Heart left ventricle (tissue), 13 donors: Measurements from ENCODE around the gene COQ7.

Experiments
- POLR2A ChIP-seq, 2 donors: fragments of 450-650 bp; IDR thresholded peaks; one replicate each; pipeline ENCODE4 v1.6.1; 2017; ENCODE audit warnings: antibody characterized with exemption in 2 of 2, mild to moderate bottlenecking in 2 of 2, moderate library complexity in 2 of 2
- TF ChIP-seq, protein P1 (sequence below), 12 donors: fragments of 200-600 bp; sonication (generic) in 4 of 12; IDR thresholded peaks; one replicate each; pipeline versions ENCODE4 v1.5.0 to v1.8.0; 2018 to 2022; ENCODE audit warnings: antibody characterized with exemption in 12 of 12, mild to moderate bottlenecking in 5 of 12
- donor health status: ischemic (EF 13 %, LVEDD 7.1; RV severe dilation, severe dysfunction).
- donor health status: DM: no; HTN: yes; CAD: no.
- donor health status: DM: no; HTN: no; CAD: no.
- donor health status: ischemic (EF 25% LVEDD 6.9; RV normal size, moderate dysfunction).
- donor health status: ischemic (EF 25% LVEDD 5.7; RV mildly dilated, moderate dysfunction).
- donor health status: ischemic (EF 35%, LVEDD 5.7; RV mildly dilated, moderate dysfunction).
- donor health status: nonischemic (EF 11% LVEDD 7.7; RV severe dilation, severe dysfunction).
- donor health status: DM: yes; HTN: yes; CAD: no.
- donor health status: PGD.
- donor health status: ischemic (EF 29% LVEDD 5.4; RV normal size, mild dysfunction).
- donor health status: nonischemic (EF 23%, LVEDD 6.1; RV moderate dilation, normal function).

DNA sequence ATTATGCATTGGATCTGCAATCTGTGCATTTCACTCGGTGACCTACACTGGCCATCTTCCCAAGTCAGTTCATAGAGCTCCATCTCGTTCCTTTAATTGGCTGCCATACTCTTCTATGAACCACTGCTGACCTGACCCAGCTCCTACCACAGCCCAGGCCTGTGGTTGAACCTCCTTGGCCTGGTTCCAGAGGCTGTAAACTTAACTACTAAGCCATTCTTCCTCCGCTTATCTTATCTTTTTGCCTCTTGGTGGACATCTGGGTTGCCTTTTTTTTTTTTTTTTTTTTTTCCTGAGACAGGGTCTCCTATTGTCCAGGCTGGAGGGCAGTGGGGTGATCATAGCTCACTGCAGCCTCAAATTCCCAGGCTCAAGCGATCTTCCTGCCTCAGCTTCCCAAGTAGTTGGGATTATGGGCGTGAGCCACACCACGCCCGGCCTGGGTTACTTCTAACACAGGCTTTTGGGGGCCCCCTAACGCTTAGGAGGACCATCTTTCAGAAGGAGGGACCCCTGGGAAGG, 18.3 kb downstream of the COQ7 start:
- TF ChIP-seq, protein P1, sequence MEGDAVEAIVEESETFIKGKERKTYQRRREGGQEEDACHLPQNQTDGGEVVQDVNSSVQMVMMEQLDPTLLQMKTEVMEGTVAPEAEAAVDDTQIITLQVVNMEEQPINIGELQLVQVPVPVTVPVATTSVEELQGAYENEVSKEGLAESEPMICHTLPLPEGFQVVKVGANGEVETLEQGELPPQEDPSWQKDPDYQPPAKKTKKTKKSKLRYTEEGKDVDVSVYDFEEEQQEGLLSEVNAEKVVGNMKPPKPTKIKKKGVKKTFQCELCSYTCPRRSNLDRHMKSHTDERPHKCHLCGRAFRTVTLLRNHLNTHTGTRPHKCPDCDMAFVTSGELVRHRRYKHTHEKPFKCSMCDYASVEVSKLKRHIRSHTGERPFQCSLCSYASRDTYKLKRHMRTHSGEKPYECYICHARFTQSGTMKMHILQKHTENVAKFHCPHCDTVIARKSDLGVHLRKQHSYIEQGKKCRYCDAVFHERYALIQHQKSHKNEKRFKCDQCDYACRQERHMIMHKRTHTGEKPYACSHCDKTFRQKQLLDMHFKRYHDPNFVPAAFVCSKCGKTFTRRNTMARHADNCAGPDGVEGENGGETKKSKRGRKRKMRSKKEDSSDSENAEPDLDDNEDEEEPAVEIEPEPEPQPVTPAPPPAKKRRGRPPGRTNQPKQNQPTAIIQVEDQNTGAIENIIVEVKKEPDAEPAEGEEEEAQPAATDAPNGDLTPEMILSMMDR (IDR thresholded peaks at IDR 0.05), result no peak
- no peak for TF ChIP-seq POLR2A (IDR thresholded peaks at IDR 0.05)
